Measurements from ENCODE around the gene TBC1D14. TPM values are rescaled to one million over a fixed set of nuclear protein-coding genes. Genes with fewer than 3 reads are reported as not detected.

Gene TBC1D14
- total and polyA plus RNA-seq, 9 of the 15 experiments (the other 6 are each of a cell fraction or from before 2014, with no cell fraction given), result 2.1 to 59.6 (median 44.8) TPM

DNA sequence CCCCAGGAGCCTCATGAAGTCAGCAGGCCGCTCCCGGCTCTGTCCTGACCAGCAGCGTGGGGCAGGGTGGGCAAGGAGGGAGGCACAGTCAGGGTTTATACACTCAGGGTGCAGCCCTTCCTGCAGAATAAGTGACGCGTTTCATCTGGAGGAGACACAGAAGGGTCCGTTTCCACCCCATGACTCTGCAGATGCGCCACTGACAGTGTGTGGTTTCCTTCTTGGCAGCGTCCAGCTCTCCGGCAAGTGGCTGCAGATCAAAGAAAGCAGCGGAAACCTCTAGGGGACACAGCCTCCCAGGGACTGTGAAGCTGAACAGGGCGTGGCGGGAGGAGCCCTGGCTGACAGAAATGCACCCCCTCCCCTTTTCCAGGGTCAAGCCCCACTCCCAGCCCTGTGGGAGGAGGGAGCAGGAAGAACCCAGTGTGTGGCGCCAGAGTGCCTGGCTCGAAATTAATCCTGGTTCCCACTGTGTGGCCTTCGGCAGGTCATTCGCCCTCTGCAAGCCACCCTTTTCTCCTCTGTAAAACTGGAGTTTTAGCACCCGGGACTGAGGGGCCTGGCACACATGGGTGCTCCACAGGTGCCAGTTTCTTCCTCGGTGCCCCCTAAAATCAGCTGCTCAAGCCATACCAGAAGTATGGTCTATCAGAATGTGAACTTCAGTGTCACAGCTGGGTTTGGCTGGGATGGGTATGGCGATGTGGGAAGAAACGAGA lies 17.3 kb upstream of the TBC1D14 start (continued):
- no peak for TF ChIP-seq POLR2H (tag; IDR thresholded peaks at IDR 0.05; ENCODE audit: low read depth)
- TF ChIP-seq, protein P1, sequence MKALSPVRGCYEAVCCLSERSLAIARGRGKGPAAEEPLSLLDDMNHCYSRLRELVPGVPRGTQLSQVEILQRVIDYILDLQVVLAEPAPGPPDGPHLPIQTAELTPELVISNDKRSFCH (CRISPR knock-in tag; IDR thresholded peaks at IDR 0.05), result no peak
- TF ChIP-seq, protein P1 (tag; IDR thresholded peaks at IDR 0.05), result no peak
- no peak for TF ChIP-seq ZSCAN32 (CRISPR knock-in tag; IDR thresholded peaks at IDR 0.05)
- no peak for TF ChIP-seq ASH1L (IDR thresholded peaks at IDR 0.05; ENCODE audit: borderline replicate concordance, low read depth, partially characterized antibody)
- TF ChIP-seq ZNF311 (CRISPR knock-in tag; IDR thresholded peaks at IDR 0.05), result no peak
- peak; percentile 47 for TF ChIP-seq CTCFL (IDR thresholded peaks at IDR 0.05; ENCODE audit: borderline replicate concordance, insufficient read depth, low read depth, low read length, poor library complexity, severe bottlenecking)
- TF ChIP-seq RCOR1 (IDR thresholded peaks at IDR 0.05; ENCODE audit: borderline replicate concordance in 1 of 2, low read depth in 2 of 2, low read length in 2 of 2), result peak in 1 of 2 experiments; percentile 72; a peak in 2 of 4 replicates
- TF ChIP-seq ZNF444 (CRISPR knock-in tag; IDR thresholded peaks at IDR 0.05), result no peak
- TF ChIP-seq KLF6 (CRISPR knock-in tag; IDR thresholded peaks at IDR 0.05; ENCODE audit: borderline replicate concordance), result no peak
- TF ChIP-seq WHSC1 (IDR thresholded peaks at IDR 0.05; ENCODE audit: low read length), result no peak
- no peak for TF ChIP-seq GTF2E2 (tag; IDR thresholded peaks at IDR 0.05)
- TF ChIP-seq, protein P2, sequence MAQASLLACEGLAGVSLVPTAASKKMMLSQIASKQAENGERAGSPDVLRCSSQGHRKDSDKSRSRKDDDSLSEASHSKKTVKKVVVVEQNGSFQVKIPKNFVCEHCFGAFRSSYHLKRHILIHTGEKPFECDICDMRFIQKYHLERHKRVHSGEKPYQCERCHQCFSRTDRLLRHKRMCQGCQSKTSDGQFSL (CRISPR knock-in tag; IDR thresholded peaks at IDR 0.05), result peak; percentile 3; the same call in 1 of the 2 replicates
- TF ChIP-seq, protein P2 (tag; IDR thresholded peaks at IDR 0.05), result no peak
- peak; percentile 55; the same call in 1 of the 2 replicates for TF ChIP-seq MYNN (IDR thresholded peaks at IDR 0.05)
- no peak for TF ChIP-seq MYNN (CRISPR knock-in tag; IDR thresholded peaks at IDR 0.05)
- TF ChIP-seq, protein P3, sequence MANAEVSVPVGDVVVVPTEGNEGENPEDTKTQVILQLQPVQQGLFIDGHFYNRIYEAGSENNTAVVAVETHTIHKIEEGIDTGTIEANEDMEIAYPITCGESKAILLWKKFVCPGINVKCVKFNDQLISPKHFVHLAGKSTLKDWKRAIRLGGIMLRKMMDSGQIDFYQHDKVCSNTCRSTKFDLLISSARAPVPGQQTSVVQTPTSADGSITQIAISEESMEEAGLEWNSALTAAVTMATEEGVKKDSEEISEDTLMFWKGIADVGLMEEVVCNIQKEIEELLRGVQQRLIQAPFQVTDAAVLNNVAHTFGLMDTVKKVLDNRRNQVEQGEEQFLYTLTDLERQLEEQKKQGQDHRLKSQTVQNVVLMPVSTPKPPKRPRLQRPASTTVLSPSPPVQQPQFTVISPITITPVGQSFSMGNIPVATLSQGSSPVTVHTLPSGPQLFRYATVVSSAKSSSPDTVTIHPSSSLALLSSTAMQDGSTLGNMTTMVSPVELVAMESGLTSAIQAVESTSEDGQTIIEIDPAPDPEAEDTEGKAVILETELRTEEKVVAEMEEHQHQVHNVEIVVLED (CRISPR knock-in tag; IDR thresholded peaks at IDR 0.05), result no peak
- no peak for TF ChIP-seq ZNF436 (CRISPR knock-in tag; IDR thresholded peaks at IDR 0.05)
- TF ChIP-seq NFIC (IDR thresholded peaks at IDR 0.05), result peak; percentile 50
- no peak for TF ChIP-seq PCBP2 (IDR thresholded peaks at IDR 0.05; ENCODE audit: low read depth, low read length, poor library complexity, severe bottlenecking)
- no peak for TF ChIP-seq NUFIP1 (IDR thresholded peaks at IDR 0.05; ENCODE audit: partially characterized antibody)
- TF ChIP-seq DPF2 (IDR thresholded peaks at IDR 0.05), result peak; percentile 78
- no peak for TF ChIP-seq MLX (CRISPR knock-in tag; conservative IDR thresholded peaks at IDR 0.05)

Measured in K562 (cell line).